ENCODE results near the gene SPRING1.

GRCh38 chr12:116734156-116734768 lies 3.6 kb downstream of the SPRING1 start:
- no peak for TF ChIP-seq EP300 (IDR thresholded peaks at IDR 0.05)
- TF ChIP-seq CTCF (IDR thresholded peaks at IDR 0.05) = no peak
- no peak for TF ChIP-seq POLR2A (IDR thresholded peaks at IDR 0.05)
